Stimulated activated naive CD4-positive, alpha-beta T cell treated with Interleukin-2 at 50 U/mL for 16 hours (primary cell): ENCODE data around the gene PIM1.
"Not testable (repeated sequence)": the region's sequence is repeated elsewhere in the genome, so short reads cannot be mapped to it uniquely, and the experiment has no call there.

ENCODE experiments used
- DNase-seq: peaks from one replicate; lab custom pipeline; 2025; lab: John Stamatoyannopoulos, UW

PIM1 gene

GRCh38 chr6:37188962-37189510, 19.1 kb downstream of the PIM1 start:
- no peak for DNase-seq

- no peak for DNase-seq
These were observed 20.2 kb downstream of the PIM1 start for GRCh38 chr6:37190159-37190535.

GRCh38 chr6:37192666-37193065, 22.7 kb downstream of the PIM1 start:
- DNase-seq, result no peak

- not testable (repeated sequence) for DNase-seq
These were observed 24.9 kb downstream of the PIM1 start for GRCh38 chr6:37194886-37195285.

GRCh38 chr6:37196451-37196850, 26.5 kb downstream of the PIM1 start:
- DNase-seq, result not testable (repeated sequence)

- DNase-seq, result no peak
These were observed 30.1 kb downstream of the PIM1 start for GRCh38 chr6:37200085-37200484.

- no peak for DNase-seq
These were observed 31.8 kb downstream of the PIM1 start for GRCh38 chr6:37201726-37202125.

GRCh38 chr6:37202788-37203491, 33.0 kb downstream of the PIM1 start:
- no peak for DNase-seq

- no peak for DNase-seq
These were observed 34.2 kb downstream of the PIM1 start for GRCh38 chr6:37204014-37204751.

- DNase-seq, result no peak
These were observed 35.4 kb downstream of the PIM1 start for GRCh38 chr6:37205175-37205996.

- no peak for DNase-seq
These were observed 36.0 kb downstream of the PIM1 start for GRCh38 chr6:37205997-37206340.

GRCh38 chr6:37206622-37207021, 36.7 kb downstream of the PIM1 start:
- DNase-seq, result no peak

GRCh38 chr6:37207903-37208456, 38.0 kb downstream of the PIM1 start:
- DNase-seq, result peak; percentile 84

- DNase-seq, result no peak
These were observed 38.8 kb downstream of the PIM1 start for GRCh38 chr6:37208793-37209192.

GRCh38 chr6:37209461-37210205, 39.7 kb downstream of the PIM1 start:
- DNase-seq, result peak; percentile 15

GRCh38 chr6:37210313-37210968, 40.5 kb downstream of the PIM1 start:
- peak; percentile 54 for DNase-seq

- DNase-seq, result no peak
These were observed 42.3 kb downstream of the PIM1 start for GRCh38 chr6:37212268-37212667.

GRCh38 chr6:37218061-37218460, 48.1 kb downstream of the PIM1 start:
- DNase-seq, result no peak

GRCh38 chr6:37218511-37218910, 48.6 kb downstream of the PIM1 start:
- DNase-seq, result no peak

GRCh38 chr6:37221585-37222124, 51.7 kb downstream of the PIM1 start:
- no peak for DNase-seq
